H9 (cell line): Measurements from ENCODE around the gene WAPL. TPM values are rescaled to one million over a fixed set of nuclear protein-coding genes. Genes with fewer than 3 reads are reported as not detected.

ENCODE experiments used
- DNase-seq: peaks from one replicate; pipeline ENCODE4 v3.0.0-alpha.2; 2017
- H2AFZ ChIP-seq: one replicate; pipeline ENCODE4 v1.6.1; 2013; ENCODE audit warnings: mild to moderate bottlenecking, low read length, control low read depth, moderate library complexity
- H2AK5ac ChIP-seq: 2 replicates; pipeline ENCODE4 v1.6.1; 2013; ENCODE audit warnings: low read length, control low read depth, mixed read lengths; ENCODE audit not compliant: insufficient read length
- H2BK120ac ChIP-seq: one replicate; pipeline ENCODE4 v1.6.1; 2013; ENCODE audit warnings: low read depth, mild to moderate bottlenecking, low read length, control low read depth, inconsistent platforms; ENCODE audit not compliant: poor library complexity, severe bottlenecking
- H2BK12ac ChIP-seq: 2 replicates; pipeline ENCODE4 v1.6.1; 2013; ENCODE audit warnings: low read length, control low read depth, mixed read lengths, low read depth; ENCODE audit not compliant: insufficient read length
- H2BK15ac ChIP-seq: 2 replicates; pipeline ENCODE4 v1.6.1; 2013; ENCODE audit warnings: low read depth, low read length, control low read depth
- H2BK20ac ChIP-seq: one replicate; pipeline ENCODE4 v1.6.1; 2013; ENCODE audit warnings: low read depth, mild to moderate bottlenecking, low read length, control low read depth, inconsistent platforms; ENCODE audit not compliant: poor library complexity, severe bottlenecking
- H2BK5ac ChIP-seq: 2 replicates; pipeline ENCODE4 v1.6.1; 2013; ENCODE audit warnings: low read length, control low read depth, mixed read lengths; ENCODE audit not compliant: insufficient read length
- H3K14ac ChIP-seq: 2 replicates; pipeline ENCODE4 v1.6.1; 2013; ENCODE audit warnings: low read length, control low read depth; ENCODE audit not compliant: insufficient read depth
- H3K18ac ChIP-seq: 2 replicates; pipeline ENCODE4 v1.6.1; 2013; ENCODE audit warnings: low read depth, mild to moderate bottlenecking, mixed read lengths, low read length, control low read depth; ENCODE audit not compliant: insufficient read length
- H3K23ac ChIP-seq: 2 replicates; pipeline ENCODE4 v1.6.1; 2013; ENCODE audit warnings: low read length, control low read depth, mixed read lengths, low read depth; ENCODE audit not compliant: insufficient read length
- H3K23me2 ChIP-seq: 2 replicates; pipeline ENCODE4 v1.6.1; 2013; ENCODE audit warnings: low read depth, mild to moderate bottlenecking, mixed read lengths, low read length, control low read depth; ENCODE audit not compliant: insufficient read length, poor library complexity, severe bottlenecking
- H3K27ac ChIP-seq: 2 replicates; pipeline ENCODE4 v1.5.1; 2013; ENCODE audit warnings: low read length, control low read depth, mixed read lengths, low read depth; ENCODE audit not compliant: insufficient read length
- H3K27me3 ChIP-seq: 2 replicates; pipeline ENCODE4 v1.6.1; 2013; ENCODE audit warnings: low read length, control low read depth, inconsistent platforms; ENCODE audit not compliant: insufficient read depth
- H3K4ac ChIP-seq: 2 replicates; pipeline ENCODE4 v1.6.1; 2013; ENCODE audit warnings: low read depth, mild to moderate bottlenecking, control low read depth, inconsistent platforms, low read length, moderate library complexity
- H3K4me1 ChIP-seq: 2 replicates; pipeline ENCODE4 v1.6.1; 2013; ENCODE audit warnings: low read length, control low read depth, inconsistent platforms; ENCODE audit not compliant: insufficient read depth
- H3K4me2 ChIP-seq: 2 replicates; pipeline ENCODE4 v1.6.1; 2013; ENCODE audit warnings: low read length, control low read depth, mixed read lengths; ENCODE audit not compliant: insufficient read length, insufficient read depth
- H3K56ac ChIP-seq: 2 replicates; pipeline ENCODE4 v1.6.1; 2013; ENCODE audit warnings: low read depth, mild to moderate bottlenecking, mixed read lengths, low read length, control low read depth; ENCODE audit not compliant: insufficient read length
- H3K79me1 ChIP-seq: 2 replicates; pipeline ENCODE4 v1.6.1; 2013; ENCODE audit warnings: low read depth, mild to moderate bottlenecking, moderate library complexity, low read length, control low read depth, inconsistent platforms; ENCODE audit not compliant: insufficient read depth, poor library complexity, severe bottlenecking
- H3K79me2 ChIP-seq: 2 replicates; pipeline ENCODE4 v1.6.1; 2013; ENCODE audit warnings: low read length, control low read depth, inconsistent platforms; ENCODE audit not compliant: insufficient read depth
- H3K9ac ChIP-seq: 2 replicates; pipeline ENCODE4 v1.6.1; 2013; ENCODE audit warnings: low read length, control low read depth, mixed read lengths; ENCODE audit not compliant: insufficient read length; ENCODE audit errors: extremely low read depth
- H3K9me3 ChIP-seq: one replicate; pipeline ENCODE4 v1.6.1; 2013; ENCODE audit warnings: low read depth, low read length, inconsistent platforms; ENCODE audit not compliant: control insufficient read depth
- H3T11ph ChIP-seq: one replicate; pipeline ENCODE4 v1.6.1; 2013; ENCODE audit warnings: mild to moderate bottlenecking, low read length, control low read depth, inconsistent platforms
- H4K20me1 ChIP-seq: one replicate; pipeline ENCODE4 v1.6.1; 2013; ENCODE audit not compliant: control insufficient read depth, insufficient read length, insufficient read depth
- H4K5ac ChIP-seq: 2 replicates; pipeline ENCODE4 v1.6.1; 2013; ENCODE audit warnings: low read depth, mild to moderate bottlenecking, mixed read lengths, low read length, control low read depth; ENCODE audit not compliant: insufficient read length
- H4K8ac ChIP-seq: replicated peaks from 2 replicates; pipeline ENCODE4 v1.6.1; 2013; ENCODE audit warnings: low read length, control low read depth, mixed read lengths, low read depth; ENCODE audit not compliant: insufficient read length
- H4K91ac ChIP-seq: 2 replicates; pipeline ENCODE4 v1.6.1; 2013; ENCODE audit warnings: low read depth, mild to moderate bottlenecking, moderate library complexity, mixed read lengths, low read length, control low read depth; ENCODE audit not compliant: insufficient read length
- H3K27ac Mint-ChIP-seq, 3 experiments: 2 replicates in 2 of 3; 3 replicates in 1 of 3; pipeline ENCODE4 v1.8.0; 2020 to 2021; ENCODE audit warnings: mixed read lengths in 3 of 3, mild to moderate bottlenecking in 1 of 3, moderate library complexity in 1 of 3
- H3K27me3 Mint-ChIP-seq: 2 replicates; pipeline ENCODE4 v1.8.0; 2021; ENCODE audit warnings: low read depth, mild to moderate bottlenecking, moderate library complexity, mixed read lengths
- H3K36me3 Mint-ChIP-seq, 3 experiments: 2 replicates in 2 of 3; 3 replicates in 1 of 3; pipeline ENCODE4 v1.8.0; 2020 to 2021; ENCODE audit warnings: low read depth in 3 of 3, mixed read lengths in 3 of 3; ENCODE audit not compliant: insufficient read depth in 1 of 3
- H3K4me1 Mint-ChIP-seq, 2 experiments: 2 replicates each; pipeline ENCODE4 v1.8.0; 2020; ENCODE audit warnings: mixed read lengths in 2 of 2
- H3K4me3 Mint-ChIP-seq, 2 experiments: 2 replicates in 1 of 2; 3 replicates in 1 of 2; pipeline ENCODE4 v1.8.0; 2020 to 2021; ENCODE audit warnings: mild to moderate bottlenecking in 2 of 2, mixed read lengths in 2 of 2, moderate library complexity in 1 of 2
- H3K9me3 Mint-ChIP-seq, 2 experiments: 2 replicates in 1 of 2; 3 replicates in 1 of 2; pipeline ENCODE4 v1.8.0; 2020; ENCODE audit warnings: mild to moderate bottlenecking in 2 of 2, mixed read lengths in 2 of 2, moderate library complexity in 1 of 2
- WGBS: extraction: QIAGEN DNeasy Blood & Tissue Kit; methylation state at CpG from one replicate; pipeline ENCODE4 v1.1.7; 2013; ENCODE audit warnings: missing lambda C conversion rate, low lambda C conversion rate, mixed read lengths; ENCODE audit not compliant: insufficient read length; ENCODE audit errors: extremely low coverage; 5-methylcytosine and 5-hydroxymethylcytosine counted together
- total RNA-seq: library from RNA; stranded (reverse); gene quantifications from 2 replicates; pipeline ENCODE4 v1.2.1, GENCODE V29; 2021
- TF ChIP-seq, protein P1 (sequence below): fragments of 200-600 bp; sonication (generic); conservative IDR thresholded peaks from 3 replicates; pipeline ENCODE4 v1.8.0; 2021; ENCODE audit warnings: antibody characterized with exemption, mild to moderate bottlenecking

WAPL gene
- total RNA-seq, 1 experiment from 2014 or later, result 61.4 TPM

DNA sequence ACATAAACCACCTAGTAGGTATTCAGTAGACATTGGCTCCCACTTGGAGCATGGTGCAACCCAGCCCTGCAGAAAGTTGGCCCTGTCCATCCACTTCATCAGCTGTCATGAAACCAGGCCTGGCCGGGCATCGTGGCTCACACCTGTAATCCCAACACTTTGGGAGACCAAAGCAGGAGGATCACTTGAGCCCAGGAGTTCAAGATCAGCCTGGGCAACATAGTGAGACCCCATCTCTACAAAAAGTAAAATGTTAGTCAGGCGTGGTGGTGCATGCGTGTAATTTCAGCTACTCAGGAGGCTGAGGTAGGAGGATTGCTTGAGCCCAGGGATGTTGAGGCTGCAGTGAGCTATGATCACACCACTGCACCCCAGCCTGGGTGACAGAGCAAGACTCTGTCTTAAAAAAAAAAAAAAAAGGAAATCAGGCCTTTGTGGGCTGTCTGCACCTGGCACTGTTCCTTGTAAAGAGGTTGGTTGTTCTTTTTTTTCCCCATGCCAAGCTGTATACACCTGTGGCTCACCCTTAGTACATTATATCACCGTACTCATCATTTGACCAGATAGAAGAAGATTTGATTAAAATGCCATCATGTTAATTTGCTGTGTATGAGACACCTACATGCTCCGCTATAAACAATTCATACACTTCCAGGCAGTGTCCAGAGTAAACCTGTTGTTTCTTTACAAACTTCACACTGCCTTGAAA is 109.6 kb downstream of the WAPL start:
- no peak overlapping the region for H3K27ac ChIP-seq
- H2AK5ac ChIP-seq, result no peak overlapping the region
- H4K8ac ChIP-seq, result no peak overlapping the region
- Mint-ChIP-seq H3K27ac (no peak overlapping the region), H3K9me3 (peaks cover 0 to 2% of the 10 kb centered on the region in 2 experiments; a peak in 2 of 5 replicates), H3K4me3 (no peak overlapping the region), H3K4me1 (peaks cover 4 to 7% of the 10 kb centered on the region in 2 experiments), H3K27me3 (no peaks in the 10 kb centered on the region; the same call in 1 of the 2 replicates), H3K36me3 (no peaks in the 10 kb centered on the region)
- no peak overlapping the region for H3K4me2 ChIP-seq
- TF ChIP-seq, protein P1, sequence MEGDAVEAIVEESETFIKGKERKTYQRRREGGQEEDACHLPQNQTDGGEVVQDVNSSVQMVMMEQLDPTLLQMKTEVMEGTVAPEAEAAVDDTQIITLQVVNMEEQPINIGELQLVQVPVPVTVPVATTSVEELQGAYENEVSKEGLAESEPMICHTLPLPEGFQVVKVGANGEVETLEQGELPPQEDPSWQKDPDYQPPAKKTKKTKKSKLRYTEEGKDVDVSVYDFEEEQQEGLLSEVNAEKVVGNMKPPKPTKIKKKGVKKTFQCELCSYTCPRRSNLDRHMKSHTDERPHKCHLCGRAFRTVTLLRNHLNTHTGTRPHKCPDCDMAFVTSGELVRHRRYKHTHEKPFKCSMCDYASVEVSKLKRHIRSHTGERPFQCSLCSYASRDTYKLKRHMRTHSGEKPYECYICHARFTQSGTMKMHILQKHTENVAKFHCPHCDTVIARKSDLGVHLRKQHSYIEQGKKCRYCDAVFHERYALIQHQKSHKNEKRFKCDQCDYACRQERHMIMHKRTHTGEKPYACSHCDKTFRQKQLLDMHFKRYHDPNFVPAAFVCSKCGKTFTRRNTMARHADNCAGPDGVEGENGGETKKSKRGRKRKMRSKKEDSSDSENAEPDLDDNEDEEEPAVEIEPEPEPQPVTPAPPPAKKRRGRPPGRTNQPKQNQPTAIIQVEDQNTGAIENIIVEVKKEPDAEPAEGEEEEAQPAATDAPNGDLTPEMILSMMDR, result no peak
- no peaks in the 10 kb centered on the region for H4K20me1 ChIP-seq
- H2BK5ac ChIP-seq, result no peak overlapping the region
- WGBS, result no CpG with 5 or more reads among the region's 6 CpGs
- no peak overlapping the region for H3K9ac ChIP-seq
- no peak overlapping the region for H2BK120ac ChIP-seq
- H3K23me2 ChIP-seq, result no peaks in the 10 kb centered on the region
- no peak overlapping the region for H2BK12ac ChIP-seq
- no peaks in the 10 kb centered on the region for H3K9me3 ChIP-seq
- H2BK20ac ChIP-seq, result no peak overlapping the region
- DNase-seq, result no peak
- H4K91ac ChIP-seq, result no peak overlapping the region
- no peaks in the 10 kb centered on the region for H3K79me2 ChIP-seq
- no peaks in the 10 kb centered on the region for H3K4me1 ChIP-seq
- H3K18ac ChIP-seq, result no peak overlapping the region
- no peak overlapping the region for H3K4ac ChIP-seq
- no peak overlapping the region for H4K5ac ChIP-seq
- no peaks in the 10 kb centered on the region for H3K79me1 ChIP-seq
- no peak overlapping the region for H3K14ac ChIP-seq
- H3K23ac ChIP-seq, result no peak overlapping the region
- H3K27me3 ChIP-seq, result no peaks in the 10 kb centered on the region
- no peak overlapping the region for H2AFZ ChIP-seq
- H3T11ph ChIP-seq, result no peak overlapping the region
- H2BK15ac ChIP-seq, result no peak overlapping the region
- no peak overlapping the region for H3K56ac ChIP-seq
